H9 (cell line): ENCODE data around the gene RALA. TPM values are rescaled to one million over a fixed set of nuclear protein-coding genes. Genes with fewer than 3 reads are reported as not detected.
"Not testable (repeated sequence)": the region's sequence is repeated elsewhere in the genome, so short reads cannot be mapped to it uniquely, and the experiment has no call there.

Source experiments
- DNase-seq: peaks from one replicate; pipeline ENCODE4 v3.0.0-alpha.2; 2017
- H2AFZ ChIP-seq: one replicate; pipeline ENCODE4 v1.6.1; 2013; ENCODE audit warnings: mild to moderate bottlenecking, low read length, control low read depth, moderate library complexity
- H2AK5ac ChIP-seq: 2 replicates; pipeline ENCODE4 v1.6.1; 2013; ENCODE audit warnings: low read length, control low read depth, mixed read lengths; ENCODE audit not compliant: insufficient read length
- H2BK120ac ChIP-seq: one replicate; pipeline ENCODE4 v1.6.1; 2013; ENCODE audit warnings: low read depth, mild to moderate bottlenecking, low read length, control low read depth, inconsistent platforms; ENCODE audit not compliant: poor library complexity, severe bottlenecking
- H2BK12ac ChIP-seq: 2 replicates; pipeline ENCODE4 v1.6.1; 2013; ENCODE audit warnings: low read length, control low read depth, mixed read lengths, low read depth; ENCODE audit not compliant: insufficient read length
- H2BK15ac ChIP-seq: 2 replicates; pipeline ENCODE4 v1.6.1; 2013; ENCODE audit warnings: low read depth, low read length, control low read depth
- H2BK20ac ChIP-seq: one replicate; pipeline ENCODE4 v1.6.1; 2013; ENCODE audit warnings: low read depth, mild to moderate bottlenecking, low read length, control low read depth, inconsistent platforms; ENCODE audit not compliant: poor library complexity, severe bottlenecking
- H2BK5ac ChIP-seq: 2 replicates; pipeline ENCODE4 v1.6.1; 2013; ENCODE audit warnings: low read length, control low read depth, mixed read lengths; ENCODE audit not compliant: insufficient read length
- H3K14ac ChIP-seq: 2 replicates; pipeline ENCODE4 v1.6.1; 2013; ENCODE audit warnings: low read length, control low read depth; ENCODE audit not compliant: insufficient read depth
- H3K18ac ChIP-seq: 2 replicates; pipeline ENCODE4 v1.6.1; 2013; ENCODE audit warnings: low read depth, mild to moderate bottlenecking, mixed read lengths, low read length, control low read depth; ENCODE audit not compliant: insufficient read length
- H3K23ac ChIP-seq: 2 replicates; pipeline ENCODE4 v1.6.1; 2013; ENCODE audit warnings: low read length, control low read depth, mixed read lengths, low read depth; ENCODE audit not compliant: insufficient read length
- H3K23me2 ChIP-seq: 2 replicates; pipeline ENCODE4 v1.6.1; 2013; ENCODE audit warnings: low read depth, mild to moderate bottlenecking, mixed read lengths, low read length, control low read depth; ENCODE audit not compliant: insufficient read length, poor library complexity, severe bottlenecking
- H3K27ac ChIP-seq: 2 replicates; pipeline ENCODE4 v1.5.1; 2013; ENCODE audit warnings: low read length, control low read depth, mixed read lengths, low read depth; ENCODE audit not compliant: insufficient read length
- H3K27me3 ChIP-seq: 2 replicates; pipeline ENCODE4 v1.6.1; 2013; ENCODE audit warnings: low read length, control low read depth, inconsistent platforms; ENCODE audit not compliant: insufficient read depth
- H3K4ac ChIP-seq: 2 replicates; pipeline ENCODE4 v1.6.1; 2013; ENCODE audit warnings: low read depth, mild to moderate bottlenecking, control low read depth, inconsistent platforms, low read length, moderate library complexity
- H3K4me1 ChIP-seq: 2 replicates; pipeline ENCODE4 v1.6.1; 2013; ENCODE audit warnings: low read length, control low read depth, inconsistent platforms; ENCODE audit not compliant: insufficient read depth
- H3K4me2 ChIP-seq: 2 replicates; pipeline ENCODE4 v1.6.1; 2013; ENCODE audit warnings: low read length, control low read depth, mixed read lengths; ENCODE audit not compliant: insufficient read length, insufficient read depth
- H3K56ac ChIP-seq: 2 replicates; pipeline ENCODE4 v1.6.1; 2013; ENCODE audit warnings: low read depth, mild to moderate bottlenecking, mixed read lengths, low read length, control low read depth; ENCODE audit not compliant: insufficient read length
- H3K79me1 ChIP-seq: 2 replicates; pipeline ENCODE4 v1.6.1; 2013; ENCODE audit warnings: low read depth, mild to moderate bottlenecking, moderate library complexity, low read length, control low read depth, inconsistent platforms; ENCODE audit not compliant: insufficient read depth, poor library complexity, severe bottlenecking
- H3K79me2 ChIP-seq: 2 replicates; pipeline ENCODE4 v1.6.1; 2013; ENCODE audit warnings: low read length, control low read depth, inconsistent platforms; ENCODE audit not compliant: insufficient read depth
- H3K9ac ChIP-seq: 2 replicates; pipeline ENCODE4 v1.6.1; 2013; ENCODE audit warnings: low read length, control low read depth, mixed read lengths; ENCODE audit not compliant: insufficient read length; ENCODE audit errors: extremely low read depth
- H3K9me3 ChIP-seq: one replicate; pipeline ENCODE4 v1.6.1; 2013; ENCODE audit warnings: low read depth, low read length, inconsistent platforms; ENCODE audit not compliant: control insufficient read depth
- H3T11ph ChIP-seq: one replicate; pipeline ENCODE4 v1.6.1; 2013; ENCODE audit warnings: mild to moderate bottlenecking, low read length, control low read depth, inconsistent platforms
- H4K20me1 ChIP-seq: one replicate; pipeline ENCODE4 v1.6.1; 2013; ENCODE audit not compliant: control insufficient read depth, insufficient read length, insufficient read depth
- H4K5ac ChIP-seq: 2 replicates; pipeline ENCODE4 v1.6.1; 2013; ENCODE audit warnings: low read depth, mild to moderate bottlenecking, mixed read lengths, low read length, control low read depth; ENCODE audit not compliant: insufficient read length
- H4K8ac ChIP-seq: replicated peaks from 2 replicates; pipeline ENCODE4 v1.6.1; 2013; ENCODE audit warnings: low read length, control low read depth, mixed read lengths, low read depth; ENCODE audit not compliant: insufficient read length
- H4K91ac ChIP-seq: 2 replicates; pipeline ENCODE4 v1.6.1; 2013; ENCODE audit warnings: low read depth, mild to moderate bottlenecking, moderate library complexity, mixed read lengths, low read length, control low read depth; ENCODE audit not compliant: insufficient read length
- H3K27ac Mint-ChIP-seq, 3 experiments: 2 replicates in 2 of 3; 3 replicates in 1 of 3; pipeline ENCODE4 v1.8.0; 2020 to 2021; ENCODE audit warnings: mixed read lengths in 3 of 3, mild to moderate bottlenecking in 1 of 3, moderate library complexity in 1 of 3
- H3K27me3 Mint-ChIP-seq: 2 replicates; pipeline ENCODE4 v1.8.0; 2021; ENCODE audit warnings: low read depth, mild to moderate bottlenecking, moderate library complexity, mixed read lengths
- H3K36me3 Mint-ChIP-seq, 3 experiments: 2 replicates in 2 of 3; 3 replicates in 1 of 3; pipeline ENCODE4 v1.8.0; 2020 to 2021; ENCODE audit warnings: low read depth in 3 of 3, mixed read lengths in 3 of 3; ENCODE audit not compliant: insufficient read depth in 1 of 3
- H3K4me1 Mint-ChIP-seq, 2 experiments: 2 replicates each; pipeline ENCODE4 v1.8.0; 2020; ENCODE audit warnings: mixed read lengths in 2 of 2
- H3K4me3 Mint-ChIP-seq, 2 experiments: 2 replicates in 1 of 2; 3 replicates in 1 of 2; pipeline ENCODE4 v1.8.0; 2020 to 2021; ENCODE audit warnings: mild to moderate bottlenecking in 2 of 2, mixed read lengths in 2 of 2, moderate library complexity in 1 of 2
- H3K9me3 Mint-ChIP-seq, 2 experiments: 2 replicates in 1 of 2; 3 replicates in 1 of 2; pipeline ENCODE4 v1.8.0; 2020; ENCODE audit warnings: mild to moderate bottlenecking in 2 of 2, mixed read lengths in 2 of 2, moderate library complexity in 1 of 2
- CTCF ChIP-seq: fragments of 200-600 bp; sonication (generic); conservative IDR thresholded peaks from 3 replicates; pipeline ENCODE4 v1.8.0; 2021; ENCODE audit warnings: antibody characterized with exemption, mild to moderate bottlenecking
- WGBS: extraction: QIAGEN DNeasy Blood & Tissue Kit; methylation state at CpG from one replicate; pipeline ENCODE4 v1.1.7; 2013; ENCODE audit warnings: missing lambda C conversion rate, low lambda C conversion rate, mixed read lengths; ENCODE audit not compliant: insufficient read length; ENCODE audit errors: extremely low coverage; 5-methylcytosine and 5-hydroxymethylcytosine counted together
- total RNA-seq: library from RNA; stranded (reverse); gene quantifications from 2 replicates; pipeline ENCODE4 v1.2.1, GENCODE V29; 2021

RALA gene
- total RNA-seq, 1 experiment from 2014 or later, result 57.5 TPM

GRCh38 chr7:39678930-39679709, 55.7 kb downstream of the RALA start:
- no peak overlapping the region for H2BK12ac ChIP-seq
- H3K27ac ChIP-seq, result no peak overlapping the region
- H3K4me1 ChIP-seq, result peaks cover 8% of the 10 kb centered on the region; the same call in 1 of the 2 replicates
- H3K27me3 Mint-ChIP-seq, result no peaks in the 10 kb centered on the region
- no peaks in the 10 kb centered on the region for H3K23me2 ChIP-seq
- H3K4me1 Mint-ChIP-seq, result peaks cover 17 to 24% of the 10 kb centered on the region in 2 experiments
- H3T11ph ChIP-seq, result no peak overlapping the region
- WGBS, result no CpG with 5 or more reads among the region's 6 CpGs
- peaks cover 5% of the 10 kb centered on the region; the same call in 1 of the 2 replicates for H3K79me2 ChIP-seq
- H3K9me3 Mint-ChIP-seq, result peaks cover 7 to 10% of the 10 kb centered on the region in 2 experiments
- H3K9ac ChIP-seq, result no peak overlapping the region
- no peak overlapping the region for H2AK5ac ChIP-seq
- no peak overlapping the region for H2AFZ ChIP-seq
- DNase-seq, result no peak
- 0 out of 7 replicates have a peak overlapping the region, but pooled peaks of 1 of the 3 experiments have one; percentile 6 for H3K27ac Mint-ChIP-seq
- no peak overlapping the region for H2BK20ac ChIP-seq
- no peaks in the 10 kb centered on the region for H3K27me3 ChIP-seq
- H4K91ac ChIP-seq, result no peak overlapping the region
- H3K79me1 ChIP-seq, result peaks cover 8% of the 10 kb centered on the region
- no peak overlapping the region for H3K4ac ChIP-seq
- H4K20me1 ChIP-seq, result no peaks in the 10 kb centered on the region
- peaks cover 17 to 19% (median 17%) of the 10 kb centered on the region in 3 experiments for H3K36me3 Mint-ChIP-seq
- no peak overlapping the region for H3K18ac ChIP-seq
- TF ChIP-seq CTCF, result no peak
- no peak overlapping the region for H2BK15ac ChIP-seq
- no peak overlapping the region for H2BK5ac ChIP-seq
- H3K56ac ChIP-seq, result no peak overlapping the region
- no peak overlapping the region for H4K8ac ChIP-seq
- H3K14ac ChIP-seq, result no peak overlapping the region
- H3K4me3 Mint-ChIP-seq, result no peak overlapping the region
- H2BK120ac ChIP-seq, result no peak overlapping the region
- no peak overlapping the region for H3K4me2 ChIP-seq
- H4K5ac ChIP-seq, result no peak overlapping the region
- no peaks in the 10 kb centered on the region for H3K9me3 ChIP-seq
- no peak overlapping the region for H3K23ac ChIP-seq

GRCh38 chr7:39679874-39680273, 56.5 kb downstream of the RALA start:
- H3K27ac ChIP-seq, H3K27ac Mint-ChIP-seq, H4K20me1 ChIP-seq, H3T11ph ChIP-seq, H3K9ac ChIP-seq, H3K4ac ChIP-seq, H3K79me1 ChIP-seq, H3K79me2 ChIP-seq, H3K27me3 Mint-ChIP-seq, H3K23ac ChIP-seq, H3K23me2 ChIP-seq, DNase-seq, H2BK12ac ChIP-seq, H2BK120ac ChIP-seq, H2BK15ac ChIP-seq, H3K4me2 ChIP-seq, H3K56ac ChIP-seq, H2AFZ ChIP-seq, H2AK5ac ChIP-seq, H3K18ac ChIP-seq, H3K14ac ChIP-seq, H3K9me3 ChIP-seq, H3K4me3 Mint-ChIP-seq, H4K5ac ChIP-seq, H4K8ac ChIP-seq, H2BK5ac ChIP-seq, H3K27me3 ChIP-seq, H3K4me1 ChIP-seq, H4K91ac ChIP-seq: not testable (repeated sequence)
- H3K9me3 Mint-ChIP-seq, result peaks cover 7 to 10% of the 10 kb centered on the region in 2 experiments
- no CpG with 5 or more reads among the region's 9 CpGs for WGBS
- H3K36me3 Mint-ChIP-seq, result peaks cover 17 to 19% (median 17%) of the 10 kb centered on the region in 3 experiments
- H2BK20ac ChIP-seq, result peak overlapping the region; percentile 26
- H3K4me1 Mint-ChIP-seq, result peaks cover 21 to 24% of the 10 kb centered on the region in 2 experiments
